A549 (cell line): ENCODE results near the gene C20orf96. TPM values are rescaled to one million over a fixed set of nuclear protein-coding genes. Genes with fewer than 3 reads are reported as not detected.
A peak's percentile ranks its signal among the peaks of the same experiment; 100 is the strongest.

Experiments used
- CBX8 ChIP-seq: fragments of 200-600 bp; sonication (generic); IDR thresholded peaks from 2 replicates; pipeline ENCODE4 v1.6.1; 2016
- CHD4 ChIP-seq: fragments of 200-600 bp; sonication (generic); IDR thresholded peaks from 2 replicates; pipeline ENCODE4 v1.6.1; 2016; ENCODE audit warnings: antibody characterized with exemption, mild to moderate bottlenecking, borderline replicate concordance
- EHF ChIP-seq: fragments of 250-450 bp; sonication (Bioruptor Pico); IDR thresholded peaks from 2 replicates; pipeline ENCODE4 v1.5.0; 2020; ENCODE audit warnings: mild to moderate bottlenecking
- ESRRA ChIP-seq: fragments of 150-350 bp; IDR thresholded peaks from 2 replicates; pipeline ENCODE4 v1.6.1; 2014; ENCODE audit warnings: mild to moderate bottlenecking, low read length, borderline replicate concordance
- FOSL2 ChIP-seq, 2 experiments: fragments of 450-650 bp in 1 of 2; fragments of >200 bp in 1 of 2; sonication (Bioruptor Twin) in 1 of 2; formaldehyde crosslinking; IDR thresholded peaks; 2 replicates each; pipeline versions ENCODE4 v1.5.0 to v1.6.1; 2016 to 2020; ENCODE audit warnings: mild to moderate bottlenecking in 1 of 2, moderate library complexity in 1 of 2
- FOXS1 ChIP-seq: fragments of 250-450 bp; sonication (Bioruptor Pico); IDR thresholded peaks from 2 replicates; pipeline ENCODE4 v1.5.0; 2020; ENCODE audit warnings: mild to moderate bottlenecking, moderate library complexity
- GATA3 ChIP-seq: IDR thresholded peaks from 2 replicates; pipeline ENCODE4 v1.6.1; 2012; ENCODE audit warnings: borderline replicate concordance
- HOXA7 ChIP-seq: fragments of 250-450 bp; sonication (Bioruptor Pico); IDR thresholded peaks from 2 replicates; pipeline ENCODE4 v1.5.0; 2020; ENCODE audit warnings: mild to moderate bottlenecking, moderate library complexity
- JUN ChIP-seq, 2 experiments: fragments of >200 bp; sonication (Bioruptor Twin); formaldehyde crosslinking; IDR thresholded peaks; 2 replicates in 1 of 2; 3 replicates in 1 of 2; pipeline ENCODE4 v1.6.1; 2016 to 2017
- JUNB ChIP-seq: fragments of >200 bp; sonication (Bioruptor Twin); formaldehyde crosslinking; IDR thresholded peaks from 2 replicates; pipeline ENCODE4 v1.6.1; 2016
- MAZ ChIP-seq: fragments of 150-350 bp; IDR thresholded peaks from 2 replicates; pipeline ENCODE4 v1.6.1; 2014; ENCODE audit warnings: antibody characterized with exemption, low read depth, low read length, borderline replicate concordance
- NR3C1 ChIP-seq: fragments of >200 bp; sonication (Bioruptor Twin); formaldehyde crosslinking; IDR thresholded peaks from 3 replicates; pipeline ENCODE4 v1.6.1; 2017
- POLR2AphosphoS2 ChIP-seq: conservative IDR thresholded peaks from 2 replicates; pipeline ENCODE4 v1.6.1; 2012; ENCODE audit warnings: low read length, improper control_type of control experiment, inconsistent platforms
- RCOR1 ChIP-seq: fragments of 150-350 bp; IDR thresholded peaks from 2 replicates; pipeline ENCODE4 v1.6.1; 2014; ENCODE audit warnings: antibody characterized with exemption, low read length, low read depth
- SMC3 ChIP-seq: fragments of >200 bp; sonication (Bioruptor Twin); formaldehyde crosslinking; IDR thresholded peaks from 3 replicates; pipeline ENCODE4 v1.6.1; 2018; ENCODE audit warnings: inconsistent platforms
- TFCP2L1 ChIP-seq: fragments of 250-450 bp; sonication (Bioruptor Pico); IDR thresholded peaks from 2 replicates; pipeline ENCODE4 v1.5.0; 2021; ENCODE audit warnings: mild to moderate bottlenecking
- TP53 ChIP-seq: fragments of 250-450 bp; sonication (Bioruptor Pico); IDR thresholded peaks from 2 replicates; pipeline ENCODE4 v1.5.0; 2021; ENCODE audit warnings: mild to moderate bottlenecking, moderate library complexity
- ZC3H11A ChIP-seq: fragments of 450-650 bp; IDR thresholded peaks from 2 replicates; pipeline ENCODE4 v1.6.1; 2014; ENCODE audit warnings: antibody characterized with exemption, mild to moderate bottlenecking
- ZFP36 ChIP-seq: fragments of 450-650 bp; IDR thresholded peaks from 2 replicates; pipeline ENCODE4 v1.6.1; 2014; ENCODE audit warnings: borderline replicate concordance; ENCODE audit not compliant: partially characterized antibody
- polyA plus RNA-seq, 4 experiments: library from polyadenylated mRNA; depleted of rRNA in 3 of 4; stranded (reverse); fragments of >200 nt; fragmentation: RNase III in 1 of 4; extraction: RNeasy Plus Mini Kit Qiagen cat#74134 plus additional on column Dnase treatment in 1 of 4; gene quantifications; 2 replicates in 3 of 4; 3 replicates in 1 of 4; pipeline ENCODE4 v1.2.3, GENCODE V29; 2011 to 2017
- TF ChIP-seq, protein P1 (sequence below): fragments of >200 bp; sonication (Bioruptor Twin); formaldehyde crosslinking; IDR thresholded peaks from 3 replicates; pipeline ENCODE4 v1.6.1; 2016
- TF ChIP-seq, protein P2 (sequence below): fragments of 200-600 bp; sonication (generic); IDR thresholded peaks from 2 replicates; pipeline ENCODE4 v1.6.1; 2016; ENCODE audit warnings: antibody characterized with exemption, mild to moderate bottlenecking, moderate library complexity
- TF ChIP-seq, protein P3 (sequence below): IDR thresholded peaks from 2 replicates; pipeline ENCODE4 v1.6.1; 2012; ENCODE audit warnings: low read depth, borderline replicate concordance
- TF ChIP-seq, protein P4 (sequence below): fragments of >200 bp; sonication (Bioruptor Twin); formaldehyde crosslinking; IDR thresholded peaks from 2 replicates; pipeline ENCODE4 v1.6.1; 2016
- TF ChIP-seq, protein P5 (sequence below): fragments of 150-350 bp; IDR thresholded peaks from 2 replicates; pipeline ENCODE4 v1.6.1; 2014; ENCODE audit warnings: low read depth, mild to moderate bottlenecking, low read length

Gene C20orf96
- polyA plus RNA-seq, 2 of the 4 experiments (the other 2 are of a cell fraction) = 20.9 to 23.9 TPM

DNA sequence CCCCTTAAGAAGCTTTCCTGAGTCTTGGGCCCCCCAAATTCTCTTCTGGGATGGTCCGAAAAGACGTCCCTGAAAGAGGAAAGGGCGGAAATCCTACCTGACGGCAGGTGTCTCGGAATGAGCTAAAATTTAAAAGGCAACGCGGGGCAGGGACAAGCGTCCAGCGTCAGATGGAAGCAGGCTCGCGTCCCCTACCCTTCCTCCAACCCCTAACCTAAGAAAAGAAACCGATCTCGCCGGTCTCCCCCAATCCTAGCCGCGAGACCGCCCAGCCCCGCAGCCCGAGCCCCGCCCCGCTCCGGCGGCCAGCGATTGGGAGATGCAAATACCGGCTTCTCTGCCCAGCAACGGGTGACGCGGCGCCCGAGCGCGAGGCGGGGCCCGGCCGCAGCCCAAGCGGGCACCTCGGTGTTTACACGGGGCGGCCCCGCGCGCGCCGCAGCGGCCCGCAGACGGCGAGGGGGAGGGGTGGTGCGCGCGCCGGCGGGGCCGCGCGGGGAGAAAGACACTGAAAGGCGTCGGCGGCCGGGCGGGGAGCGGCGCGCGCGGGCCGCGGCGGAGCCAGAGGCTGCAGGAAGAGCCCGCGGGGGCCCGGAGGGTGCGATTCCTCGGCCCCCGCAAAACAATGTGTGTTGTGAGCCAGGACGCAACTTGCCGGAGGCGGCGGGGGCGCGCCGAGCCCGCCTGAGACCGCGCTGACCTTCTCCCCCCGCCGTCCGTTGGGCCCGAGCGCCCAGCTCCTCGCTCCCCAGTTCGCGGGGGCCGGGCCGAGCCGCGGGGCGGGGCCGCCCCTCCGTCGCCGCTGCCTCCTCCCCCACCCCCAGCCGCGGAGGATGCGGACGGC lies 34.7 kb upstream of the C20orf96 start, which contains the start of gene SOX12 (continued):
- TF ChIP-seq, protein P1, sequence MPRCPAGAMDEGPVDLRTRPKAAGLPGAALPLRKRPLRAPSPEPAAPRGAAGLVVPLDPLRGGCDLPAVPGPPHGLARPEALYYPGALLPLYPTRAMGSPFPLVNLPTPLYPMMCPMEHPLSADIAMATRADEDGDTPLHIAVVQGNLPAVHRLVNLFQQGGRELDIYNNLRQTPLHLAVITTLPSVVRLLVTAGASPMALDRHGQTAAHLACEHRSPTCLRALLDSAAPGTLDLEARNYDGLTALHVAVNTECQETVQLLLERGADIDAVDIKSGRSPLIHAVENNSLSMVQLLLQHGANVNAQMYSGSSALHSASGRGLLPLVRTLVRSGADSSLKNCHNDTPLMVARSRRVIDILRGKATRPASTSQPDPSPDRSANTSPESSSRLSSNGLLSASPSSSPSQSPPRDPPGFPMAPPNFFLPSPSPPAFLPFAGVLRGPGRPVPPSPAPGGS = peak; percentile 61; the same call in 1 of the 3 replicates
- TF ChIP-seq, protein P2, sequence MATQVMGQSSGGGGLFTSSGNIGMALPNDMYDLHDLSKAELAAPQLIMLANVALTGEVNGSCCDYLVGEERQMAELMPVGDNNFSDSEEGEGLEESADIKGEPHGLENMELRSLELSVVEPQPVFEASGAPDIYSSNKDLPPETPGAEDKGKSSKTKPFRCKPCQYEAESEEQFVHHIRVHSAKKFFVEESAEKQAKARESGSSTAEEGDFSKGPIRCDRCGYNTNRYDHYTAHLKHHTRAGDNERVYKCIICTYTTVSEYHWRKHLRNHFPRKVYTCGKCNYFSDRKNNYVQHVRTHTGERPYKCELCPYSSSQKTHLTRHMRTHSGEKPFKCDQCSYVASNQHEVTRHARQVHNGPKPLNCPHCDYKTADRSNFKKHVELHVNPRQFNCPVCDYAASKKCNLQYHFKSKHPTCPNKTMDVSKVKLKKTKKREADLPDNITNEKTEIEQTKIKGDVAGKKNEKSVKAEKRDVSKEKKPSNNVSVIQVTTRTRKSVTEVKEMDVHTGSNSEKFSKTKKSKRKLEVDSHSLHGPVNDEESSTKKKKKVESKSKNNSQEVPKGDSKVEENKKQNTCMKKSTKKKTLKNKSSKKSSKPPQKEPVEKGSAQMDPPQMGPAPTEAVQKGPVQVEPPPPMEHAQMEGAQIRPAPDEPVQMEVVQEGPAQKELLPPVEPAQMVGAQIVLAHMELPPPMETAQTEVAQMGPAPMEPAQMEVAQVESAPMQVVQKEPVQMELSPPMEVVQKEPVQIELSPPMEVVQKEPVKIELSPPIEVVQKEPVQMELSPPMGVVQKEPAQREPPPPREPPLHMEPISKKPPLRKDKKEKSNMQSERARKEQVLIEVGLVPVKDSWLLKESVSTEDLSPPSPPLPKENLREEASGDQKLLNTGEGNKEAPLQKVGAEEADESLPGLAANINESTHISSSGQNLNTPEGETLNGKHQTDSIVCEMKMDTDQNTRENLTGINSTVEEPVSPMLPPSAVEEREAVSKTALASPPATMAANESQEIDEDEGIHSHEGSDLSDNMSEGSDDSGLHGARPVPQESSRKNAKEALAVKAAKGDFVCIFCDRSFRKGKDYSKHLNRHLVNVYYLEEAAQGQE = peak; percentile 6; the same call in 1 of the 2 replicates
- no peak for TF ChIP-seq ZFP36
- no peak for TF ChIP-seq CBX8
- TF ChIP-seq RCOR1 = no peak
- no peak for TF ChIP-seq TP53 (CRISPR knock-in tag)
- TF ChIP-seq EHF = no peak
- TF ChIP-seq FOXS1 (CRISPR knock-in tag) = no peak
- TF ChIP-seq, protein P3, sequence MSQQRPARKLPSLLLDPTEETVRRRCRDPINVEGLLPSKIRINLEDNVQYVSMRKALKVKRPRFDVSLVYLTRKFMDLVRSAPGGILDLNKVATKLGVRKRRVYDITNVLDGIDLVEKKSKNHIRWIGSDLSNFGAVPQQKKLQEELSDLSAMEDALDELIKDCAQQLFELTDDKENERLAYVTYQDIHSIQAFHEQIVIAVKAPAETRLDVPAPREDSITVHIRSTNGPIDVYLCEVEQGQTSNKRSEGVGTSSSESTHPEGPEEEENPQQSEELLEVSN = no peak
- TF ChIP-seq, protein P4, sequence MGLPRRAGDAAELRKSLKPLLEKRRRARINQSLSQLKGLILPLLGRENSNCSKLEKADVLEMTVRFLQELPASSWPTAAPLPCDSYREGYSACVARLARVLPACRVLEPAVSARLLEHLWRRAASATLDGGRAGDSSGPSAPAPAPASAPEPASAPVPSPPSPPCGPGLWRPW = no peak
- TF ChIP-seq TFCP2L1 (CRISPR knock-in tag) = peak; percentile 72; the same call in 1 of the 2 replicates
- TF ChIP-seq SMC3 = peak; percentile 11; the same call in 1 of the 3 replicates
- TF ChIP-seq ESRRA = no peak
- peak; percentile 88 to 93; a peak in 4 of 5 replicates for TF ChIP-seq JUN (IDR thresholded peaks at IDR 0.05)
- TF ChIP-seq FOSL2 (IDR thresholded peaks at IDR 0.05) = no peak
- no peak for TF ChIP-seq FOSL2 (CRISPR knock-in tag; IDR thresholded peaks at IDR 0.05)
- TF ChIP-seq NR3C1 = no peak
- TF ChIP-seq, protein P5, sequence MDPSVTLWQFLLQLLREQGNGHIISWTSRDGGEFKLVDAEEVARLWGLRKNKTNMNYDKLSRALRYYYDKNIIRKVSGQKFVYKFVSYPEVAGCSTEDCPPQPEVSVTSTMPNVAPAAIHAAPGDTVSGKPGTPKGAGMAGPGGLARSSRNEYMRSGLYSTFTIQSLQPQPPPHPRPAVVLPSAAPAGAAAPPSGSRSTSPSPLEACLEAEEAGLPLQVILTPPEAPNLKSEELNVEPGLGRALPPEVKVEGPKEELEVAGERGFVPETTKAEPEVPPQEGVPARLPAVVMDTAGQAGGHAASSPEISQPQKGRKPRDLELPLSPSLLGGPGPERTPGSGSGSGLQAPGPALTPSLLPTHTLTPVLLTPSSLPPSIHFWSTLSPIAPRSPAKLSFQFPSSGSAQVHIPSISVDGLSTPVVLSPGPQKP = no peak
- TF ChIP-seq JUNB = no peak
- no peak for TF ChIP-seq HOXA7 (CRISPR knock-in tag)
- TF ChIP-seq CHD4 = no peak
- peak; percentile 55; the same call in 1 of the 2 replicates for TF ChIP-seq MAZ
- TF ChIP-seq ZC3H11A = no peak
- TF ChIP-seq POLR2AphosphoS2 = no peak
- no peak; the same call in 1 of the 2 replicates for TF ChIP-seq GATA3
- TF ChIP-seq, all 56 proteins: peak for 13
